Endothelial cell of umbilical vein (primary cell): Measurements from ENCODE around the gene POMGNT2. TPM values are rescaled to one million over a fixed set of nuclear protein-coding genes. Genes with fewer than 3 reads are reported as not detected.

Source experiments
- BruUV-seq: library from RNA; stranded (reverse); fragments of 400-500 nt; replicated peaks from 2 replicates; lab custom pipeline; 2021; lab: Mats Ljungman, UMichigan
- CTCF ChIA-PET: fragments of 300-600, 350-600 bp; sonication (Branson Sonifier 250); formaldehyde crosslinking; loops from one replicate; lab custom pipeline; 2021; ENCODE audit warnings: antibody characterized with exemption, inconsistent platforms; lab: Charles Lee
- POLR2A ChIA-PET: fragments of 300-600, 350-600 bp; sonication (Branson Sonifier 250); formaldehyde crosslinking; loops from one replicate; lab custom pipeline; 2021; ENCODE audit warnings: antibody characterized with exemption, inconsistent platforms; lab: Charles Lee
- DNase-seq: peaks from one replicate; pipeline ENCODE4 v3.0.0-alpha.2; 2011; ENCODE audit warnings: low read depth, low spot score
- FAIRE-seq: peaks from 2 replicates; lab custom pipeline; 2011; peaks lifted over from hg19 to GRCh38; lab: Jason Lieb, UNC
- H2AFZ ChIP-seq: 2 replicates; pipeline ENCODE4 v1.6.0; 2012; ENCODE audit warnings: low read depth, low read length, control low read depth, inconsistent platforms
- H3K27ac ChIP-seq: 2 replicates; pipeline ENCODE4 v1.5.1; 2011; ENCODE audit warnings: low read depth, mild to moderate bottlenecking, control low read depth, low read length, moderate library complexity; ENCODE audit not compliant: insufficient read depth
- H3K27me3 ChIP-seq, 2 experiments: 2 replicates each; pipeline versions ENCODE4 v1.6.0 to v1.6.1; 2011; ENCODE audit warnings: low read length in 2 of 2, mixed read lengths in 1 of 2; ENCODE audit not compliant: control insufficient read depth in 2 of 2, insufficient read depth in 2 of 2
- H3K36me3 ChIP-seq, 2 experiments: 2 replicates in 1 of 2; 3 replicates in 1 of 2; pipeline ENCODE4 v1.5.1; 2011; ENCODE audit warnings: low read length in 2 of 2, mild to moderate bottlenecking in 1 of 2, moderate library complexity in 1 of 2; ENCODE audit not compliant: control insufficient read depth in 2 of 2, insufficient read depth in 2 of 2; ENCODE audit errors: extremely low read depth in 1 of 2
- H3K4me1 ChIP-seq: 3 replicates; pipeline ENCODE4 v1.5.1; 2011; ENCODE audit warnings: mild to moderate bottlenecking, low read length; ENCODE audit not compliant: control insufficient read depth, insufficient read depth; ENCODE audit errors: extremely low read depth
- H3K4me2 ChIP-seq: 2 replicates; pipeline ENCODE4 v1.6.1; 2011; ENCODE audit warnings: low read length, control low read depth, mixed read lengths; ENCODE audit not compliant: insufficient read depth
- H3K4me3 ChIP-seq, 3 experiments: fragments of 200-600 bp in 1 of 3; sonication (generic), shearing (Covaris generic) in 1 of 3; replicated peaks in 1 of 3; 2 replicates each; pipeline ENCODE4 v1.5.1; 2011 to 2016; ENCODE audit warnings: control low read depth in 3 of 3, low read length in 3 of 3, mild to moderate bottlenecking in 2 of 3, inconsistent platforms in 1 of 3, low read depth in 1 of 3, moderate library complexity in 1 of 3; ENCODE audit not compliant: insufficient read depth in 1 of 3
- H3K79me2 ChIP-seq: 2 replicates; pipeline ENCODE4 v1.6.0; 2012; ENCODE audit warnings: low read length, inconsistent platforms; ENCODE audit not compliant: control insufficient read depth, insufficient read depth
- H3K9ac ChIP-seq: replicated peaks from 2 replicates; pipeline ENCODE3; 2011; ENCODE audit warnings: low read length, control low read depth; ENCODE audit not compliant: insufficient read depth; ENCODE audit errors: extremely low read depth
- H3K9me1 ChIP-seq: replicated peaks from 3 replicates; pipeline ENCODE4 v1.6.0; 2011; ENCODE audit warnings: mild to moderate bottlenecking, low read length; ENCODE audit not compliant: control insufficient read depth, insufficient read depth; ENCODE audit errors: extremely low read depth
- H3K9me3 ChIP-seq: replicated peaks from 2 replicates; pipeline ENCODE4 v1.5.1; 2012; ENCODE audit warnings: low read length, inconsistent platforms; ENCODE audit not compliant: control insufficient read depth, insufficient read depth
- H4K20me1 ChIP-seq: replicated peaks from 2 replicates; pipeline ENCODE3; 2011; ENCODE audit warnings: mild to moderate bottlenecking, low read length; ENCODE audit not compliant: control insufficient read depth, insufficient read depth; ENCODE audit errors: extremely low read depth
- CTCF ChIP-seq, 2 donors: IDR thresholded peaks; 1 replicate in 1 of 2; 2 replicates in 1 of 2; pipeline ENCODE4 v1.5.1; 2011; ENCODE audit warnings: low read length in 2 of 2, mild to moderate bottlenecking in 2 of 2, moderate library complexity in 2 of 2, control low read depth in 1 of 2, inconsistent platforms in 1 of 2, low read depth in 1 of 2; ENCODE audit not compliant: insufficient read depth in 1 of 2; ENCODE audit errors: extremely low read depth in 1 of 2
- EZH2 ChIP-seq: IDR thresholded peaks from 2 replicates; pipeline ENCODE4 v1.6.1; 2012; ENCODE audit warnings: borderline replicate concordance, low read depth, mild to moderate bottlenecking, moderate library complexity, low read length, inconsistent platforms; ENCODE audit not compliant: severe bottlenecking
- FOS ChIP-seq: IDR thresholded peaks from 2 replicates; pipeline ENCODE4 v1.6.1; 2011; ENCODE audit warnings: mild to moderate bottlenecking, low read length, moderate library complexity, borderline replicate concordance; ENCODE audit not compliant: insufficient read depth
- GATA2 ChIP-seq: IDR thresholded peaks from 2 replicates; pipeline ENCODE4 v1.7.0; 2011; ENCODE audit warnings: low read depth, mild to moderate bottlenecking, moderate library complexity, mixed read lengths, low read length; ENCODE audit not compliant: insufficient read length, insufficient read depth
- JUN ChIP-seq: IDR thresholded peaks from 2 replicates; pipeline ENCODE4 v1.6.1; 2011; ENCODE audit warnings: borderline replicate concordance, low read depth; ENCODE audit not compliant: insufficient read length, insufficient read depth
- MAX ChIP-seq: IDR thresholded peaks from 2 replicates; pipeline ENCODE4 v1.6.1; 2011; ENCODE audit not compliant: insufficient read depth, insufficient read length
- MYC ChIP-seq: IDR thresholded peaks from one replicate; pipeline ENCODE4 v1.6.1; 2011; ENCODE audit warnings: mild to moderate bottlenecking, low read depth, low read length
- POLR2A ChIP-seq: IDR thresholded peaks from 2 replicates; pipeline ENCODE4 v1.6.1; 2012; ENCODE audit warnings: low read depth, mild to moderate bottlenecking, control low read depth, low read length
- POLR2AphosphoS5 ChIP-seq: IDR thresholded peaks from 2 replicates; pipeline ENCODE4 v1.6.1; 2012; ENCODE audit warnings: low read depth, mild to moderate bottlenecking, control low read depth, low read length, moderate library complexity; ENCODE audit not compliant: insufficient read depth
- dilution Hi-C: fragments of 300-500 bp; cut with MboI; formaldehyde crosslinking; loops from one replicate; pipeline ENCODE4 v1.15.0; 2019; ENCODE audit warnings: low sequenced_read_pairs; ENCODE audit not compliant: extremely low pct_ligation_motif_present
- intact Hi-C: fragments of 100-400 bp; cut with micrococcal nuclease; formaldehyde crosslinking; loops from one replicate; pipeline ENCODE4 v1.10.0; 2022
- polyA plus RNA-seq, 4 experiments: library from polyadenylated mRNA; depleted of rRNA in 3 of 4; stranded (reverse) in 3 of 4; unstranded in 1 of 4; fragments of >200 nt; gene quantifications; 2 replicates each; pipeline versions ENCODE4 v1.2.1 to v1.2.3, GENCODE V29; 2011 to 2012; ENCODE audit warnings: missing spikeins in 1 of 4
- total RNA-seq: library from RNA; stranded (reverse); gene quantifications from 2 replicates; pipeline ENCODE4 v1.2.3, GENCODE V29; 2021

The POMGNT2 gene
- total and polyA plus RNA-seq, 2 donors (not counting 3 experiments of a cell fraction or from before 2014, with no cell fraction given) = 6.4 to 16.3 TPM

- Histone ChIP-seq H4K20me1 (no peaks in the 10 kb centered on the region), H3K4me2 (no peak overlapping the region), H3K4me1 (peaks cover 4% of the 10 kb centered on the region), H3K9me3 (no peaks in the 10 kb centered on the region), H3K79me2 (no peaks in the 10 kb centered on the region), H3K4me3 (no peak overlapping the region), H3K9me1 (no peaks in the 10 kb centered on the region), H3K27ac (no peak overlapping the region), H3K9ac (no peak overlapping the region), H3K36me3 (no peaks in the 10 kb centered on the region), H3K27me3 (no peaks in the 10 kb centered on the region), H2AFZ (no peak overlapping the region)
- no TSS peak for BruUV-seq
- dilution Hi-C loops (no loop called here), intact Hi-C loops (no loop called here)
- DNase-seq = no peak
- no peak for TF ChIP-seq MAX
- TF ChIP-seq EZH2 = no peak
- no peak for TF ChIP-seq JUN
- TF ChIP-seq POLR2A = no peak
- no peak for FAIRE-seq
- ChIA-PET POLR2A (no interaction called here), CTCF (no interaction called here)
These were observed 3.0 kb downstream of the POMGNT2 start for GRCh38 chr3:43102773-43103480.

- no peak for FAIRE-seq
- intact Hi-C loops = no loop called here
These were observed 7.1 kb downstream of the POMGNT2 start for GRCh38 chr3:43098761-43099160.

More at GRCh38 chr3:43098761-43099160, 7.1 kb downstream of the POMGNT2 start:
- Histone ChIP-seq H3K9ac (no peak overlapping the region), H2AFZ (no peak overlapping the region), H3K27me3 (no peaks in the 10 kb centered on the region), H3K36me3 (no peaks in the 10 kb centered on the region), H4K20me1 (no peaks in the 10 kb centered on the region), H3K4me2 (no peak overlapping the region), H3K27ac (no peak overlapping the region), H3K9me3 (no peaks in the 10 kb centered on the region), H3K4me1 (no peaks in the 10 kb centered on the region), H3K79me2 (no peaks in the 10 kb centered on the region), H3K4me3 (no peak overlapping the region), H3K9me1 (no peaks in the 10 kb centered on the region)
- POLR2A ChIA-PET = no interaction called here
- TF ChIP-seq MYC (no peak), MAX (no peak), POLR2A (no peak), FOS (no peak), JUN (no peak), GATA2 (no peak), EZH2 (no peak), CTCF (IDR thresholded peaks at IDR 0.05; ENCODE audit: extremely low read depth in 1 of 2, insufficient read depth in 1 of 2, low read depth in 1 of 2, low read length in 2 of 2) (no peak), POLR2AphosphoS5 (no peak)
- dilution Hi-C loops = no loop called here
- DNase-seq = no peak
- no TSS peak for BruUV-seq
- CTCF ChIA-PET = no interaction called here
